Measurements from ENCODE around the gene MUSK.

The MUSK gene

DNA sequence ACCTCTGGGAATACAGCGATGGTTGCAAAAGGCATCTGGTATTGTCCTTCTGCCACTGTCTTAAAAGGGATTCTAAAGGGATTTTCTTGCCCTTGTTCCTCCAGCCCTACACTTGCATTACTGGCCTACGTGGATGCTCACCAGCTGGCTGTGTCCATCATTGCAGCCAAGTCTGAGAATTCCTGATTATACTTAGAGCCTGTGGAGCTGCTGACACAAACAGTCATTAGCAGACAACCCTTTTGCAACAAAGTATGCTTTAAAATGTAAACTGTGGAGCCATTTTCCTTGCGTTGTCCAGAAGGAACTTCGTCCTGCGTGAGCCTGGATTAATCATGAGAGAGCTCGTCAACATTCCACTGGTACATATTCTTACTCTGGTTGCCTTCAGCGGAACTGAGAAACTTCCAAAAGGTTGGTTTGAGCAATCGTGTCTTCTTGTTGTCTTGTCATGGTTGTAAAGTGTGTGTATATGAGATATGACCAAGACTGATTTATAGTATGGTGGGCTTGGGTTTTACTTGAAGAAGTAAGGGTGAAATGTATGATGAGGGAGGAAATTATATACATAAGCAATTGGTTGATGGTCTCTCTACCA, at the start of gene MUSK:
Gene MUSK (plus strand): TSS at position 222 of the 598 bp plus-strand sequence. CDS start 114 bp downstream, at position 336.
- DNase-seq, result no peak

GRCh38 chr9:110619831-110620230, 48.8 kb upstream of the MUSK start:
- DNase-seq, result no peak

GRCh38 chr9:110620726-110621125, 47.9 kb upstream of the MUSK start:
- no peak for DNase-seq

- DNase-seq, result no peak
Measured at GRCh38 chr9:110622368-110622767, 46.2 kb upstream of the MUSK start.

DNA sequence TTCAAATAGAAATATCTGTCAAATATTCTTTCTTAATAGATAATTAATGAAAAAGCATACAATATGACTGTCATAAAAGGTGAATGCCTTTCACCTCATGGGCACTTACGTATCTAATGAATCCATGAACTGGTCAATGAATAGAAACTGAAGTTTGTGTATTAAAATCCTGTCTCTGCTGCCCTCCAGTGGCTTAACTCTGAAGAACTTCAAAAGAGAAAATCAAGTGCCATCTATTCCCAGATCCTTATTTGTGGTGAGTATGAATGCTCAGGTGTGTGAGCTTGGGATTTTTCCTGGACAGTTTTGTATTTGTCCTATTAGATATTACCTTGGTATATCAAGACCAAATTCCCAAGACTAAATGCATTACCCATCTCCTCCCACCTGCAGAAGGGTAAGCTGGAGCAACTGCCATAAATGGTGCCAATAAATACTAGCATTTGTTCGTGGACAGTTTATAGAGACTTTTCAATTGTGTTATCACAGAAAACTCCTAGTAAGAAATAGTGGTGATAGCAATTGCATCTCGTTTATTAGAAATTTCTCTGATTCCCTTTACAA, 45.0 kb upstream of the MUSK start:
- DNase-seq, result peak in 9 of 56 donors; percentile 2 to 79 (median 27)

DNA sequence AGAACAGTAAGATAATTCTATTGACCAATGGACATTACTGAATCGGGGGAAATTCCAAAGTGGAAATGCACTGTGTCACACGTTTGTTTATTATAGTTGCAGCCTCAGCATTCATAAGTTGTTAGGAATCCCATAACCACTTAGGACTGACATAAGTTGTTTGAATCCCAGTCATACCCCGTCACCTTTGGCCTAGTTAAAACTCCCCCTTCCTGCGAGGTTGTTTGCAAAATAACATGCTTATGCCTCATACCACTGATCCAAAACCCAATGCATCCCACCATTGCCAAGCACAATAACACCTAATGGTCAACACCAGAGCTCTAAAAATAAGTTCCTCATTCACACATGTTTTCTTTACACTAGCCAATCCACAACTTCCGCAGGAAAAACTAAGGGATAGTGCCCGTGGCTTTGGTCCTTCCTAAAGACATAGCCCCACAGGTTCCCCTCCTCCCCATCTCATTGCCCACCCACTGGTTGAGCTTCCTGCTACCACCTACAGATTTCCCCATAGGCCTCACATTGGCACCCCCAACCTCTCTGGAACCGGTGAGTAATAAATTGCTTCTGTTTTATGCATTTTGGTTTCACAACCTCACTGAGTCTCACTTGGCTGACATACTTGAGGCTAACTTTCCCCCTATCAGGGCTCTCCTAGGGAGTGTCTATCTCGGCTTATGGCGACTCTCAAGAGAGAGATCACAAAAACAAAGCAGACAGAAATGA, 42.3 kb upstream of the MUSK start:
- no peak for DNase-seq

GRCh38 chr9:110635589-110635988, 33.0 kb upstream of the MUSK start:
- DNase-seq, result no peak

DNA sequence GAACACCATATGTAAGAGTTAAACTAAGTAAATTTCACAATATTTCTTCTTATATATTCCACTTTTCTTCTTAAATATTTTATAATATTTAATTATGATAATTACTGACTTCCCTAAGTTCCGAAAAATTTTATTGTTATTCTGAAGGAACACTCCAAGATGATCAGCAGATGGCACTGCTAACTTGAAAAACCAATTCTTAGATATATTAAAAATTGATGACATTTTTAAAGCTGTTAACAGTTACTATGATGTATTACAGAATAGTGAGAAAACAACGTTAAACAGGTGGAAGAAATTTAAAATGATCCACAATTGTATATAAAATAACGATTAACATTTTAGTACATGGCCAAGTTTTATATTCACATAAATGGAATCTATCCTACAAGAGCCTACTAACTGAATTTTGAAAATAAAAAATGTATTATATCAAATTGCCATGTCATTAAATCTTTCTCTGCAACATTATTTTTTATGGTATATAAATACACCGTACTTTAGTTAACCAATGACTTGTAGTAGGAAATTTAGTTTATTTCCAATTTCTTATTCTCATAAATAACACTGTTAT, 30.1 kb upstream of the MUSK start:
- no peak for DNase-seq

- DNase-seq, result no peak
Measured at GRCh38 chr9:110640736-110641135, 27.9 kb upstream of the MUSK start.

GRCh38 chr9:110641293-110641692, 27.3 kb upstream of the MUSK start:
- no peak for DNase-seq

GRCh38 chr9:110648696-110649095, 19.9 kb upstream of the MUSK start:
- DNase-seq, result no peak

DNA sequence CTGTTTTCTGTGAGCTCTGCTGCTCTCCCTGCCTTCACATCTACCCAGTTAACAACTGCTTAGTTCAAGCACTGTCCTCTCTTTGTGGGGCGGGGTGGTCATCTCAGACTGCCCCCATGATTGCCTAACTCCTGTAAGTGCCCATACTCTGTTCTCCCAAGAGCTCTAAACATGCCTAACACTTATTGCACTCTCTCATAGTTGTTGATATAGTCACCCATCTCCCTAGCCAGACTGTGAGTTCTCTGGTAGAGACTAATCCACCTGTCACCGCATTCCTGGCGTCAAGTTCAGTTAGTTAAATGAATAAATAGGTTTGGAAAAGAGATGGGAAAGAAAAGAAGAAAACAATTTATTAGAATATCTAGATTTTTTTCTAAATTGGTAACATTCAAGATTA, 18.3 kb upstream of the MUSK start:
- no peak for DNase-seq

DNA sequence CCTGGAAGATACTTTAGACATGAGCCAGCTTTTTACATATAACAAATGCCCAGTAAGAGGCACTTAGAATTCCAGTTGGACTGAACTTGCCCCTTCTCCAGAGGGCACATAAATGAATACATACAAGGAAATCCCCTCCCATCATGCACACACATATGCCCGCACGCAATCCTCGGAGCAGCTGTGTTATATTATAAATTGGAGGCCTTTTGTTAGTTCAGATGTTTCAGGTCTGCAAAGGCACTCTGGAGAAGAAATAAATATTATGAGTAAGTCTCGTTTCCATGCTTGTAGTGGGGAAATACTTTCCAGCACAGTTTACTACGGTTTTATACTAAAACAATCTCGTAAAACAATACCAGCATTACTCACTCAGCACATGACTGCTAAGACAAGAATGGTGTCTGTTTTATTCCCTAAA, 17.6 kb upstream of the MUSK start:
- peak in 7 of 56 donors; percentile 22 to 47 (median 33) for DNase-seq

- DNase-seq, result no peak
Measured at GRCh38 chr9:110655754-110656641, 12.6 kb upstream of the MUSK start.

DNA sequence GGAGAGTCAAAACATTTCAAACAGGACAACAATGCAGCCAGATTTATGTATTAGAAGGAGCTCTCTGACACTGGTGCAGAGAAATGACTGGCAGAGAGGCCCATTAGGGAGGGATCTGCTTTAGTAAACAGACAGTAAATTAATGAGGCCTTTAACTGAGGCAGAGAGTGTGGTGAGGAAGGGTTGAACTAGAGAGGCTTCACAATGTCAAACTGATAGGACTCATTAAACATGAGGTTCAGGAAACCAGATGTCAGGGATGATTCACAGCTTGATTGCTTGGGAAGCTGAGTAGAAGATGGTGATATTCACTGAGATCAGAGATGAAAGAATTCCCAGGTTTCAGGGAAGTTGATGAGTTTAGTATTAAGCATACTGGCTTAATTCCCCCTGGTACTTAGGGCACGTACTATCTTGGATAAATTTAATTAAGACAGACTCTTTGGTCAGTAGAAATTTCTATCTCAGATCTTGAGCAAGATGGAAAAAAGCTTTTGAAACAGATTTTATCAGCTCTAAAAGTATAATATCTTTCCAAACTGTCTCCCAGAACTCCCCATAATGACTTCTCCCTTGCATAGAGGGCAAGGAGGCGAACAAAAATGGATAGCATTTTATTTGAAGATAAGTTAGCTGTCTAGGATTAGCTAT, 8.6 kb upstream of the MUSK start:
- no peak for DNase-seq

DNA sequence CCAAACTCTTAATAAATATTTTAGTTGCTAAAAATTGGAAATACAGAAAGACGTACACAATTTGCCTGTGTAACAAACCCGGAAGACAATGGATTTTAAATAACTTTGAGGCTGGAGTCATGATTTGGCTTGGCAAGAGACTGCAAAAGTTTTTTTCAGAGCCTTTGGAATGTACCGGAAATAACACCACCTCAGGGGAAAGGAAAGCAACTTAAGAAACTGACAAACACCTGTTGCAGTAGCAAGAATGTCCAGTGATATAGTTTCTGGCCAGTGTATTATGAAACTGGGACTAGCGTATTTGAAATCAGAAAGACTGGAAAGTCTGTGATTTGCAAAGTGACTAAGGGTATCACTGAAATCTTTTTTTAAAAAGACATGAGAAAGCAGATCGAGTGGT, 842 bp downstream of the MUSK start:
- no peak for DNase-seq

- DNase-seq, result no peak
Measured at GRCh38 chr9:110671849-110672248, 3.3 kb downstream of the MUSK start.

- DNase-seq, result no peak
Measured at GRCh38 chr9:110672873-110673510, 4.4 kb downstream of the MUSK start.

DNA sequence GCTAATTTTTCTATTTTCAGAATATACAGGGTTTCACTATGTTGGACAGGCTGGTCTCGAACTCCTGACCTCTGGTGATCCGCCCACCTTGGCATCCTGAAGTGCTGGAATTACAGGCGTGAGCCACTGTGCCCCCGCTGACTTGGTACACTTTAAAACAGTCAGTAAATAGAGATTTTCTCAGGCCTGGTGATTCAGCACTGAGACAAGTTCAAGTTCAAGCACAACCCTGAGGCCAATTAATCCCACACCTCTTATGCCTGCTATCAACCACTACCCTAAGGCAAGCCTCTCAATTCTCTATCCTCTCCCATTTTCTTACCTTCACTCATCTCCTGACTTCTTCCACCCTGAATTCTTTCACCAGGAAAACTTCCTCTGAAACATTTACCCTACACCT, 18.9 kb downstream of the MUSK start:
- DNase-seq, result no peak

DNA sequence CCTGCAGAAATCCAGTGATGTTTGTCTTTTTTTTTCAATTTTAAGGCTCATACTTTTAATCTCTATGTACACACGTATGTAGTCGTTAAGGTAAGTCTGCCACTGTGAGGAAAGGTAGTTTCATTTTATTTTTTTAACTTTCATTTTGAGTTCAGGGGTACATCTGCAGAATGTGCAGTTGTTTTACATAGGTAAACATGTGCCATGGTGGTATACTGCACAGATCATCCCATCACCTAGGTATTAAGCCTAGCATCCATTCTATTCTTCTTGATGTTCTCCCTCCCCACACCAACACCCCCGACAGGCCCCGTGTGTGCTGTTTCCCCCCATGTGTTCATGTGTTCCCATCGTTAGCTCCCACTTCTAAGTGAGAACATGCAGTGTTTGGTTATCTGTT, 19.7 kb downstream of the MUSK start:
- no peak for DNase-seq

Measured in amygdala (tissue), 56 donors.